Renal cortical epithelial cell (primary cell): ENCODE data around the gene EHMT2. TPM values are rescaled to one million over a fixed set of nuclear protein-coding genes. Genes with fewer than 3 reads are reported as not detected.
"Not testable (repeated sequence)": the region's sequence is repeated elsewhere in the genome, so short reads cannot be mapped to it uniquely, and the experiment has no call there.

Source experiments
- DNase-seq: peaks from one replicate; pipeline ENCODE4 v3.0.0-alpha.2; 2011; ENCODE audit warnings: low read depth
- total RNA-seq: library from RNA; depleted of rRNA; stranded (reverse); fragments of >200 nt; gene quantifications from 2 replicates; pipeline ENCODE4 v1.2.3, GENCODE V29; 2014

Gene EHMT2
- total RNA-seq, 1 donor from 2014 or later, result 72.3 TPM

- DNase-seq, result no peak
These were observed 17.9 kb upstream of the EHMT2 start for GRCh38 chr6:31915351-31915750.

- DNase-seq, result no peak
These were observed 14.5 kb upstream of the EHMT2 start for GRCh38 chr6:31911826-31912585.

- DNase-seq, result not testable (repeated sequence)
These were observed 11.8 kb upstream of the EHMT2 start for GRCh38 chr6:31909298-31909697.

- DNase-seq, result no peak
These were observed 11.3 kb upstream of the EHMT2 start for GRCh38 chr6:31908791-31909190.

- DNase-seq, result not testable (repeated sequence)
These were observed 10.8 kb upstream of the EHMT2 start for GRCh38 chr6:31908255-31908654.

GRCh38 chr6:31907158-31907813, 9.8 kb upstream of the EHMT2 start:
- peak; percentile 92 for DNase-seq

GRCh38 chr6:31906727-31907126, 9.2 kb upstream of the EHMT2 start:
- not testable (repeated sequence) for DNase-seq

GRCh38 chr6:31906122-31906521, 8.6 kb upstream of the EHMT2 start:
- DNase-seq, result no peak

- no peak for DNase-seq
These were observed 7.5 kb upstream of the EHMT2 start for GRCh38 chr6:31905041-31905440.

GRCh38 chr6:31903957-31904356, 6.5 kb upstream of the EHMT2 start:
- DNase-seq, result no peak

- peak; percentile 82 for DNase-seq
These were observed 4.6 kb upstream of the EHMT2 start, which contains the start of gene ZBTB12 for GRCh38 chr6:31901953-31902643. Gene ZBTB12 (minus strand): TSS chr6:31902086. CDS start chr6:31901305, 781 bp downstream.

GRCh38 chr6:31901415-31901952, 4.0 kb upstream of the EHMT2 start:
- DNase-seq, result no peak

GRCh38 chr6:31900917-31901414, 3.5 kb upstream of the EHMT2 start:
- no peak for DNase-seq

- DNase-seq, result no peak
These were observed 2.6 kb upstream of the EHMT2 start for GRCh38 chr6:31899882-31900722.

- DNase-seq, result no peak
These were observed 1.7 kb upstream of the EHMT2 start for GRCh38 chr6:31899215-31899614.

GRCh38 chr6:31898383-31899011, 999 bp upstream of the EHMT2 start:
- DNase-seq, result peak; percentile 71

- DNase-seq, result no peak
These were observed 464 bp downstream of the EHMT2 start for GRCh38 chr6:31896856-31897611.

- DNase-seq, result no peak
These were observed 1.0 kb downstream of the EHMT2 start for GRCh38 chr6:31896493-31896855.

- DNase-seq, result peak; percentile 42
These were observed 4.7 kb downstream of the EHMT2 start for GRCh38 chr6:31892821-31893220.

- DNase-seq, result no peak
These were observed 8.0 kb downstream of the EHMT2 start for GRCh38 chr6:31889331-31889972.
